Hematopoietic multipotent progenitor cell treated with erythropoietin and hydrocortisone succinate and interleukin-3 and kit ligand, for 4 days (in vitro differentiated cells): ENCODE measurements around the gene CTNS.
A peak's percentile ranks its signal among the peaks of the same experiment; 100 is the strongest.

ENCODE experiments used
- DNase-seq: peaks from one replicate; pipeline ENCODE4 v3.0.0-alpha.2; 2015

CTNS gene

DNA sequence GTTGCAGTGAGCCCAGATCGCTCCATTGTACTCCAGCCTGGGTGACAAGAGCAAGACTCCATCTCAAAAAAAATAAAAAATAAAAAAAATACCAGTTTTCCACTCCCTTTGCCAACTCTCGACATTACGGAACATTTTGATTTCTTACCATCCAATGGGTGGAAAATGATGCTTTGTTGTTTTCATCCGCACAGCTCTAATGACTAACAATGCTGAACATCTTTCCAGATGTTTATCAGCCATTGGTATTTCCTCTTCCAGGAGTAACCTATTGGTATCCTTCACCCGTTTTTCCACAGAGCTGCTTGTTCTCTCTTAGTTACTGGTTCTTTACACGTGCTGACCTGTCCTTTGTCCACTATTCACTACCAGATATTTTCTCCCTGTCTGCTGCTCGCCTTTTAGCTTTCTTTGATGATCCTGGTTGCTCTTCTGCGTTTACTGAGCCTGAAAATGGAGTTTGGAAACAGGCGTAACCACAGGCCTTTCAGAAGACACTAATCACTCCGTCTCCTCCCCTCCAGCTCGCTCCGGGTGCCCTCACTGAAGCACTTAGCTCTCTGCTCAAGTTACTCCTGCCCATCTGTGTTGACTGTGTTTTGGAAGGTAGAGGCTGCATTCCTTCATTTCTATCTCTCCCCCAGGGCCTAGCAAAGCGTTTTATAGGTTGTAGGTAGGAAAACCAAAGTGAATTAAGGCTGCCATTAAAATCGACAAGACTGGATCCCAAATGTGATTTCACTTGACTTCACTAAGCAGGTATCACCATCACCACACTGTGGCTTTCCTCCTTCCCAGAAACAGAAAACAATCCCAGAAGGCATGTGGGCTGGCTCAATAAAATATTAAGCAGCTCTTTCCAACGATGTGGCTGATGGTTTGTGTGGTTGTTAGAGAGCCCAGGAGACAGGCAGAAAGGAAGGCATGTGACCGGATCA lies 9.5 kb upstream of the CTNS start:
- DNase-seq = no peak

GRCh38 chr17:3627769-3628167 lies 8.8 kb upstream of the CTNS start:
- DNase-seq = no peak

DNA sequence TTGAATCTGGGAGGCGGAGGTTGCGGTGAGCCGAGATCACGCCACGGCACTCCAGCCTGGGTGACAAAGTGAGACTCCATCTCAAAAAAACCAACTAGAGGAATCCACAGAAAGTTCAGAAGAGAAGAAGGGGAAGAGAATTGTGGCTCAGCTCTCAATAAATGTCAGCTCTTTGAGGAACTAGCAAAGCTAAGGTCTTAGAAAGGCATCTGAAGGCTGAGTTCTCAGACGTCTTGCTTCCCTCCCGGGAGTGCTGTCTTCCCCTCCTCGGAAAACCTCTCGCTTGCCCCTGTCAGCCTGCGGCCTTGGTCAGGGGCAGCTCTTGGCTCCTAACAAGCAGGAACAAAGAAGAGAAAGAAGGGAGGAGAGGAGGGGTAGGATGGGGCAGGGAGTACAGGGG lies 5.8 kb upstream of the CTNS start:
- DNase-seq = no peak

GRCh38 chr17:3632287-3632686 lies 4.3 kb upstream of the CTNS start:
- no peak for DNase-seq

GRCh38 chr17:3635474-3636153 lies 946 bp upstream of the CTNS start:
- DNase-seq = no peak

- peak; percentile 42 for DNase-seq
Measured at GRCh38 chr17:3636908-3637373, 381 bp downstream of the CTNS start.

DNA sequence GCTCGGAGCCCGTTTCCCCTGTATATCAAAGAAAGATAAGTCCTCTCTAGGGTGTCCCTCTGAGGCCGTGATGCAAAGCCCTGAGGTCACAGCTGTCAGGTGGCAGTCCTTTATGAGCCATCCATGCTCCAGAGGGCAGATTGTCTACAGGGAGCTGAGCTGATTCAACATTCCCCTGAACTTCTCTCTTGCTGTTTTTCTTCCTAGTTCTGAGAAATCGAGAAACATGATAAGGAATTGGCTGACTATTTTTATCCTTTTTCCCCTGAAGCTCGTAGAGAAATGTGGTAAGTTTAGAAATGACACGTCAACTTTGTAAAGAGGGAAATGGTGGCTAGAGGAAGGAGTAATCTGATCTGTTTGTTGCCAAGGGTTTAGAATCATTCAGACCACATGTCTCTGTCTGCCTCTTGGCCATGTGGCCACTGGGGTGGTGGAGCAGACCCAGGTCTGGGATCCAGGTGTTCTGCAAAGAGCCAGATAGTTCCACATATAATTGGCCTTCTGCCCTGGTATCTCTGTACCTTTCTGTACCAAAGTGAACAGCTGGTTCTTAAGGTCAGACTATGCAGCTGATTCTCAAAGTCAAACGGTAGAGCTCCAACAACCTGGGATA lies 3.5 kb downstream of the CTNS start:
- DNase-seq = peak; percentile 92

DNA sequence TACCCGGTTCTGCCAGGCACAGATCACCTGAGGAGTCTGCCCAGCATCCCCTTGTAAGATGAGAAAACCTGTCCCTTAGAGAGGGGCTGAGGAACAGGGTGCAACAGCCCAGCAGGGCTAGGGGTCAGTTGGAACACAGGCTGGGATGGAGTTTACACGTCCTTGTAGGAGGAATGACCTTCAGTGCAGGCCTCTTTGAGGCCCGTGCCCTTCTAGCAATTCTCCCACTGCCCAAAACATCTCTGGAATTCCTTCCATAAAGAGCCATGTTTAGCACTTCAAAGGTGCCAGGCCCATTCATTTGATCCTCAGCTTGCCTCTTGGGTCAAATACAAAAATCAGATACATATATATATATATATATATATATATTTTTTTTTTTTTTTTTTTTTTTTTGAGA lies 4.5 kb downstream of the CTNS start:
- DNase-seq = no peak

GRCh38 chr17:3641717-3642486 lies 5.3 kb downstream of the CTNS start:
- peak; percentile 30 for DNase-seq

- DNase-seq = no peak
Measured at GRCh38 chr17:3643889-3644349, 7.4 kb downstream of the CTNS start.

- no peak for DNase-seq
Measured at GRCh38 chr17:3645310-3645709, 8.8 kb downstream of the CTNS start.

GRCh38 chr17:3647251-3647650 lies 10.7 kb downstream of the CTNS start:
- DNase-seq = no peak

DNA sequence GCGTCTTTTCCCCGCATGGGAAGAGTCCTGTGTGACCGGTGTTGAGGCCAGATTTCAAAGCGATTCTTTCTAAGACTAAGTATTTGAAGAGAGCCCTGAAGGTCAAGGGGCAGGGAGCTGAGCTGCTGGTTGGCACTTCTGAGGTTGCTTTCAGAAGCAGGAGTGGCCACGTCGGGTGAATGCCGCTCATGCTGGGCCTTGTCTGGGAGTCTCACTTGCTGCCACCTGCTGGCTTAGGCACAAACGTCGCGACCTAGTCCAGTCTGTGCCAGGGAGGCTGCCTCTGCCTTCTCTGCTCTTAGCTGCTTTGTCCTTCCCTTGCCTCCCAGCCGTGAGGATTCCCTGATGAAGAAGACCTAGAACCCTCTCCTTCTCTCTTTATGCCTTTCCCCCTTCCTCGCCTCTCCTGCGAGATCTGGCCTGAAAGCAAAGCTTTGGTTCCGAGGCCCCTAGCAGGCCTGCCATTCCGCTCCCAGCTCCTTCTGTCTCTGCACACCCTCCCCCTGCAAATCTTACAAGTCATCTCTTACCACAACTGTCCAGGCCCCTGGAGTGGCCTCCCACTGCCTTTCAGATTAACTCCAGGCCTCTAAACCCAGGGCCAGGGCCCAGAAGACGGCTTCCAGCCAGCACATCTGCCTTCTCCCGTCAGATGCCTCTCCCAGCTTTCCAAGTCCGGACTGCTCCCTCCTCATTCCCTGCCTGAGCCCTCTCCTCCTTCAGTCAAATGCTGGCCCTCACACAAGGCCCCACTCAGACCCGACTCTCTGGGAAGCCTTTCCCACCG lies 11.4 kb downstream of the CTNS start:
- DNase-seq = peak; percentile 87

GRCh38 chr17:3655766-3656165 lies 19.2 kb downstream of the CTNS start:
- DNase-seq = no peak

DNA sequence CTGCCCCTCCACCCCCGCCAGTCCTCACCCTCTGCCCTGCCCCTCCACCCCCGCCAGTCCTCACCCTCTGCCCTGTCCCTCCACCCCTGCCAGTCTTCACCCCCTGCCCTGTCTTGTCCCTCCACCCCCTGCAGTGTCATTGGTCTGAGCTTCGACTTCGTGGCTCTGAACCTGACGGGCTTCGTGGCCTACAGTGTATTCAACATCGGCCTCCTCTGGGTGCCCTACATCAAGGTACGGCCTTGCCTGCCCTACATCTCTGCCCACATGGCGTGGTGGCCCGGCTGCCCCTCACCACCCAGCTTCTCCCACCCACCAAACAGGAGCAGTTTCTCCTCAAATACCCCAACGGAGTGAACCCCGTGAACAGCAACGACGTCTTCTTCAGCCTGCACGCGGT lies 19.8 kb downstream of the CTNS start:
- DNase-seq = no peak

DNA sequence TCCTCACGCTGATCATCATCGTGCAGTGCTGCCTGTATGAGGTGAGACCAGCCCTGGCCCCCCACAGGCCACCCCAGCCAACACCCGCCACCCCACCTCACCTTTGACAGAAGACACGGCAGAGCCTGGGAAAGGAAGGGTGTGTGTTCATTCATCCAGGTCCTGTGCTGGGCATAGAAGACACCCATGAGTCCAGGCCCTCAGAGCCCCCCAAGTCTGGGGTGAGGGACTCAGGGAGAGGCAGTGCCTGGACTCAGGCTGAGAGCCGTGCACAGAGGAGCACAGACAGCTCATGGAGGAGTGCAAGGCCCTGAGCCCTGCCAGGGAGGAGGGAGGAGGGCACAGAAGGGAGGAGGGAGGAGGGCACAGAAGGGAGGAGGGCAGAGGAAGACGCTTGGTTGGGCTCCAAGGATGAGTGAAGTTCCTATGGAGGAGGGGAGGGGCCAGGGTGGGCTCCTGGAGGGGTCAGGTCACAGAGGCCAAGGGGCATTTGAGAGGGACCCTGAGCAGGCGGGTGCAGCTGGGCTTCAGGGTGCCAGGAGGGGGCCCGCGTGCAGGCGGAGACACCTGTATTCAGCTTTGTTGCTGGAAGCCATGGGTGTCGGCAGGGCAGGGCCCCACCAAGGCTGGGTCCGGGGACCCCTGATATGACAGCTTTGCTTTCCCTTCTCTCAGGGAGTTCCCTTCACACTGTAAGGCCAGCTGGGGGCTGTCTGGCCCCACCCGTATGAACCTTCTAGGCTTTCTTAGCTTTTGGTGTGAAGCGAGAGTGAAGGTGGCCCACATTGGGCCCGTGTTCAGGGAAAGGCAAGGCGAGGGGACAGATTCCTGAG lies 20.4 kb downstream of the CTNS start:
- no peak for DNase-seq

GRCh38 chr17:3657588-3657869 lies 21.0 kb downstream of the CTNS start:
- no peak for DNase-seq

- DNase-seq = no peak
Measured at GRCh38 chr17:3657874-3658783, 21.6 kb downstream of the CTNS start.

GRCh38 chr17:3658784-3659449 lies 22.4 kb downstream of the CTNS start:
- no peak for DNase-seq
